Keratinocyte (primary cell): ENCODE data around the gene BRPF3. TPM values are rescaled to one million over a fixed set of nuclear protein-coding genes. Genes with fewer than 3 reads are reported as not detected.

Experiments
- DNase-seq: peaks from one replicate; pipeline ENCODE4 v3.0.0-alpha.2; 2011; ENCODE audit warnings: low read depth, missing footprints, low spot score
- FAIRE-seq: peaks from 2 replicates; lab custom pipeline; 2011; peaks lifted over from hg19 to GRCh38; lab: Jason Lieb, UNC
- H2AFZ ChIP-seq: 2 replicates; pipeline ENCODE4 v1.6.0; 2012; ENCODE audit warnings: low read length, control low read depth, inconsistent platforms; ENCODE audit not compliant: control insufficient read depth
- H3K27ac ChIP-seq: 2 replicates; pipeline ENCODE4 v1.5.1; 2011; ENCODE audit warnings: low read length; ENCODE audit not compliant: control insufficient read depth, insufficient read depth
- H3K27me3 ChIP-seq: 3 replicates; pipeline ENCODE4 v1.6.0; 2011; ENCODE audit warnings: low read length; ENCODE audit not compliant: control insufficient read depth, insufficient read depth; ENCODE audit errors: extremely low read depth
- H3K36me3 ChIP-seq, 2 experiments: 2 replicates in 1 of 2; 3 replicates in 1 of 2; pipeline ENCODE4 v1.5.1; 2011; ENCODE audit warnings: low read length in 2 of 2, mild to moderate bottlenecking in 1 of 2; ENCODE audit not compliant: control insufficient read depth in 2 of 2, insufficient read depth in 2 of 2; ENCODE audit errors: extremely low read depth in 1 of 2
- H3K4me1 ChIP-seq: 3 replicates; pipeline ENCODE4 v1.5.1; 2011; ENCODE audit warnings: low read length; ENCODE audit not compliant: control insufficient read depth, insufficient read depth; ENCODE audit errors: extremely low read depth
- H3K4me2 ChIP-seq: 3 replicates; pipeline ENCODE4 v1.6.0; 2011; ENCODE audit warnings: low read depth, low read length; ENCODE audit not compliant: control insufficient read depth, insufficient read depth; ENCODE audit errors: extremely low read depth
- H3K4me3 ChIP-seq, 3 experiments: fragments of 200-600 bp in 1 of 3; sonication (generic) in 1 of 3; 2 replicates in 2 of 3; 3 replicates in 1 of 3; pipeline ENCODE4 v1.5.1; 2011 to 2016; ENCODE audit warnings: low read length in 3 of 3, mild to moderate bottlenecking in 3 of 3, control low read depth in 2 of 3, inconsistent platforms in 1 of 3, low read depth in 1 of 3, mixed read lengths in 1 of 3, mixed run types in 1 of 3, moderate library complexity in 1 of 3; ENCODE audit not compliant: control insufficient read depth in 2 of 3, insufficient read depth in 2 of 3; ENCODE audit errors: extremely low read depth in 1 of 3
- H3K79me2 ChIP-seq: 2 replicates; pipeline ENCODE4 v1.6.0; 2012; ENCODE audit warnings: low read length; ENCODE audit not compliant: control insufficient read depth, insufficient read depth
- H3K9ac ChIP-seq: 3 replicates; pipeline ENCODE4 v1.6.0; 2011; ENCODE audit warnings: low read length; ENCODE audit not compliant: control insufficient read depth, insufficient read depth; ENCODE audit errors: extremely low read depth
- H3K9me1 ChIP-seq: 3 replicates; pipeline ENCODE4 v1.6.0; 2011; ENCODE audit warnings: low read length; ENCODE audit not compliant: control insufficient read depth, insufficient read depth; ENCODE audit errors: extremely low read depth
- H3K9me3 ChIP-seq: 2 replicates; pipeline ENCODE4 v1.5.1; 2012; ENCODE audit warnings: low read depth, low read length; ENCODE audit not compliant: control insufficient read depth
- H4K20me1 ChIP-seq: 3 replicates; pipeline ENCODE4 v1.6.0; 2011; ENCODE audit warnings: low read length; ENCODE audit not compliant: control insufficient read depth, insufficient read depth; ENCODE audit errors: extremely low read depth
- CTCF ChIP-seq, 3 experiments: IDR thresholded peaks in 1 of 3; conservative IDR thresholded peaks in 1 of 3; optimal IDR thresholded peaks in 1 of 3; 2 replicates in 2 of 3; 3 replicates in 1 of 3; pipeline versions ENCODE3 to v1.5.1; 2011; ENCODE audit warnings: low read length in 3 of 3, mild to moderate bottlenecking in 3 of 3, moderate library complexity in 2 of 3, control low read depth in 1 of 3, inconsistent platforms in 1 of 3; ENCODE audit not compliant: insufficient read depth in 2 of 3; ENCODE audit errors: extremely low read depth in 1 of 3
- EZH2 ChIP-seq: IDR thresholded peaks from one replicate; pipeline ENCODE4 v1.6.1; 2012; ENCODE audit warnings: inconsistent platforms, mild to moderate bottlenecking, low read length, moderate library complexity
- dilution Hi-C: fragments of 300-500 bp; cut with MboI; formaldehyde crosslinking; loops from one replicate; pipeline ENCODE4 v1.7.0; 2020; ENCODE audit warnings: low sequenced_read_pairs; ENCODE audit not compliant: extremely low pct_ligation_motif_present
- polyA plus RNA-seq, 5 experiments: library from polyadenylated mRNA; depleted of rRNA in 3 of 5; stranded (reverse) in 3 of 5; stranded (forward) in 1 of 5; unstranded in 1 of 5; fragments of >200 nt; gene quantifications; 1 replicate in 1 of 5; 2 replicates in 3 of 5; 3 replicates in 1 of 5; pipeline versions ENCODE4 v1.2.1 to v1.2.3, GENCODE V29; 2011 to 2012; ENCODE audit warnings: missing spikeins in 2 of 5, low read depth in 1 of 5, low replicate concordance in 1 of 5

The BRPF3 gene
- polyA plus RNA-seq, 1 donor (not counting 4 experiments of a cell fraction or from before 2014, with no cell fraction given), result 4.8 TPM

- H3K4me3 ChIP-seq, result no peak overlapping the region
- no peaks in the 10 kb centered on the region for H3K9me1 ChIP-seq
- H2AFZ ChIP-seq, result no peak overlapping the region
- no peak for TF ChIP-seq EZH2
- TF ChIP-seq CTCF (optimal IDR thresholded peaks at IDR 0.05 in 1 of 3, IDR thresholded peaks at IDR 0.05 in 1 of 3, conservative IDR thresholded peaks at IDR 0.05 in 1 of 3; ENCODE audit: extremely low read depth in 1 of 3, insufficient read depth in 2 of 3, low read length in 3 of 3), result no peak
- H3K4me1 ChIP-seq, result no peaks in the 10 kb centered on the region
- no peak overlapping the region for H3K4me2 ChIP-seq
- H3K9me3 ChIP-seq, result no peaks in the 10 kb centered on the region
- dilution Hi-C loops, result no loop called here
- DNase-seq (no peak), FAIRE-seq (no peak)
- no peaks in the 10 kb centered on the region for H4K20me1 ChIP-seq
- H3K27me3 ChIP-seq, result no peaks in the 10 kb centered on the region
- H3K79me2 ChIP-seq, result no peaks in the 10 kb centered on the region
- no peak overlapping the region for H3K9ac ChIP-seq
- no peak overlapping the region for H3K27ac ChIP-seq
- H3K36me3 ChIP-seq, result no peaks in the 10 kb centered on the region
Measured at GRCh38 chr6:36170704-36171103, 25.8 kb upstream of the BRPF3 start.

GRCh38 chr6:36171573-36171972 lies 25.0 kb upstream of the BRPF3 start:
- H3K79me2 ChIP-seq, result no peaks in the 10 kb centered on the region
- no peaks in the 10 kb centered on the region for H3K4me1 ChIP-seq
- DNase-seq (no peak), FAIRE-seq (no peak)
- dilution Hi-C loops, result no loop called here
- H3K27me3 ChIP-seq, result no peaks in the 10 kb centered on the region
- TF ChIP-seq EZH2 (no peak), CTCF (optimal IDR thresholded peaks at IDR 0.05 in 1 of 3, IDR thresholded peaks at IDR 0.05 in 1 of 3, conservative IDR thresholded peaks at IDR 0.05 in 1 of 3; ENCODE audit: extremely low read depth in 1 of 3, insufficient read depth in 2 of 3, low read length in 3 of 3) (no peak)
- H3K4me3 ChIP-seq, result no peak overlapping the region
- H4K20me1 ChIP-seq, result no peaks in the 10 kb centered on the region
- H3K36me3 ChIP-seq, result no peaks in the 10 kb centered on the region
- H3K4me2 ChIP-seq, result no peak overlapping the region
- no peaks in the 10 kb centered on the region for H3K9me1 ChIP-seq
- H3K9ac ChIP-seq, result no peak overlapping the region
- H3K9me3 ChIP-seq, result no peaks in the 10 kb centered on the region
- H3K27ac ChIP-seq, result no peak overlapping the region
- no peak overlapping the region for H2AFZ ChIP-seq
